B cell (primary cell): ENCODE measurements around the gene RNF150.

ENCODE experiments used
- CTCF ChIP-seq: fragments of 200-600 bp; IDR thresholded peaks from one replicate; pipeline ENCODE4 v1.8.0; 2022; ENCODE audit warnings: antibody characterized with exemption, mild to moderate bottlenecking
- EZH2 ChIP-seq: IDR thresholded peaks from 2 replicates; pipeline ENCODE4 v1.6.1; 2012; ENCODE audit warnings: borderline replicate concordance, low read depth, mild to moderate bottlenecking, moderate library complexity, low read length; ENCODE audit not compliant: insufficient read depth, poor library complexity, severe bottlenecking

DNA sequence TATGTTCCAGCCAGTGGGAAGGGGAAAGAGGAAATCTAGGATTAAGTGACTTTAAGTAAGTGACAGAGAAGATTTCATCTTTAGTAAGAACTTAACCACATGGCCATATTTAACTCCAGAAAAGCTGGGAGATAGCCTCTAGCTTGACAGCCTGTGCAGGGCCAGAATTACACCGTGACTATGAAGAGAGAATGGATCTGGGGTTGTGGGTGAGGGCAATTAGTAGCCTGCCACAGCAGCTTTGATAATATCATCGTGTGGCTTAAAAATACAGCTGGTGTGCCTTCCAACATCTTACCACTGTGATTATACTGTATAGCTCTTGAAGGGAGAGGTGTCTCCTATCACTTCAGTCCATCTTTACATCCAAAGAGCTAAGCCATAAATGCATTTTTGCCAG, 319.5 kb downstream of the RNF150 start:
- TF ChIP-seq CTCF, result no peak
- TF ChIP-seq EZH2, result no peak
